CD4-positive, alpha-beta T cell (primary cell): Measurements from ENCODE around the gene MBL2. TPM values are rescaled to one million over a fixed set of nuclear protein-coding genes. Genes with fewer than 3 reads are reported as not detected.

Experiments
- ATAC-seq: fragments of 200-7000 bp; cut with Tn5 transposase; one replicate; pipeline ENCODE4 v1.10.0; 2022; ENCODE audit warnings: mild to moderate bottlenecking; ENCODE audit not compliant: poor library complexity
- CTCF ChIA-PET: fragments of 350-600 bp; sonication (Branson Sonifier 250); formaldehyde crosslinking; loops from one replicate; lab custom pipeline; 2021; ENCODE audit warnings: antibody characterized with exemption, inconsistent platforms; lab: Charles Lee
- POLR2A ChIA-PET: fragments of 350-600 bp; sonication (Branson Sonifier 250); formaldehyde crosslinking; loops from one replicate; lab custom pipeline; 2021; ENCODE audit warnings: antibody characterized with exemption, inconsistent platforms; lab: Charles Lee
- DNase-seq, 14 experiments: peaks; one replicate each; pipeline ENCODE4 v3.0.0-alpha.2; 2013 to 2020; ENCODE audit warnings: mixed read lengths in 2 of 14
- H3K27ac ChIP-seq, 2 donors: one replicate each; pipeline versions ENCODE4 v1.5.1 to v1.7.0; 2013; ENCODE audit warnings: low read length in 2 of 2, low read depth in 1 of 2, mild to moderate bottlenecking in 1 of 2
- H3K27me3 ChIP-seq, 2 experiments: 1 replicate in 1 of 2; 2 replicates in 1 of 2; pipeline versions ENCODE4 v1.6.1 to v1.7.0; 2013; ENCODE audit warnings: low read length in 2 of 2, control low read depth in 1 of 2, mild to moderate bottlenecking in 1 of 2, moderate library complexity in 1 of 2; ENCODE audit not compliant: insufficient read depth in 2 of 2, control insufficient read depth in 1 of 2
- H3K36me3 ChIP-seq: one replicate; pipeline ENCODE4 v1.6.1; 2013; ENCODE audit warnings: low read length, control low read depth; ENCODE audit not compliant: insufficient read depth
- H3K4me1 ChIP-seq: one replicate; pipeline ENCODE4 v1.6.1; 2013; ENCODE audit warnings: low read length, control low read depth; ENCODE audit not compliant: insufficient read depth
- H3K4me3 ChIP-seq: one replicate; pipeline ENCODE4 v1.5.1; 2013; ENCODE audit warnings: mild to moderate bottlenecking, low read length, moderate library complexity
- H3K9me3 ChIP-seq, 2 experiments: 1 replicate in 1 of 2; 2 replicates in 1 of 2; pipeline versions ENCODE4 v1.6.1 to v1.7.0; 2013; ENCODE audit warnings: low read length in 2 of 2, mild to moderate bottlenecking in 2 of 2, control low read depth in 1 of 2, moderate library complexity in 1 of 2; ENCODE audit not compliant: control insufficient read depth in 1 of 2, insufficient read depth in 1 of 2
- H3K27ac Mint-ChIP-seq: one replicate; pipeline ENCODE4 v1.8.0; 2020; ENCODE audit warnings: mixed read lengths
- H3K27me3 Mint-ChIP-seq: one replicate; pipeline ENCODE4 v1.8.0; 2021; ENCODE audit warnings: mixed read lengths
- H3K36me3 Mint-ChIP-seq: one replicate; pipeline ENCODE4 v1.8.0; 2021; ENCODE audit warnings: low read depth, mixed read lengths
- H3K4me1 Mint-ChIP-seq: one replicate; pipeline ENCODE4 v1.8.0; 2021; ENCODE audit warnings: low read depth, mixed read lengths
- H3K4me3 Mint-ChIP-seq: one replicate; pipeline ENCODE4 v1.8.0; 2020; ENCODE audit warnings: mild to moderate bottlenecking, mixed read lengths
- H3K9me3 Mint-ChIP-seq: one replicate; pipeline ENCODE4 v1.8.0; 2020; ENCODE audit warnings: mixed read lengths
- CTCF ChIP-seq: fragments of 200-600 bp; IDR thresholded peaks from one replicate; pipeline ENCODE4 v1.8.0; 2022; ENCODE audit warnings: antibody characterized with exemption, mild to moderate bottlenecking
- intact Hi-C, 2 experiments: fragments of 100-400 bp; cut with DNase I in 1 of 2; cut with micrococcal nuclease in 1 of 2; formaldehyde crosslinking; loops; one replicate each; pipeline versions ENCODE4 v1.15.1 to v1.9.0; 2023 to 2025; cut with DNase I, micrococcal nuclease
- total RNA-seq, 174 experiments: library from RNA in 2 of 174; stranded (reverse) in 2 of 174; gene quantifications; one replicate each; pipeline ENCODE4 v1.2.3 and lab custom pipeline; 2021 to 2026

MBL2 gene
- total RNA-seq, 2 experiments from 2014 or later = not detected

DNA sequence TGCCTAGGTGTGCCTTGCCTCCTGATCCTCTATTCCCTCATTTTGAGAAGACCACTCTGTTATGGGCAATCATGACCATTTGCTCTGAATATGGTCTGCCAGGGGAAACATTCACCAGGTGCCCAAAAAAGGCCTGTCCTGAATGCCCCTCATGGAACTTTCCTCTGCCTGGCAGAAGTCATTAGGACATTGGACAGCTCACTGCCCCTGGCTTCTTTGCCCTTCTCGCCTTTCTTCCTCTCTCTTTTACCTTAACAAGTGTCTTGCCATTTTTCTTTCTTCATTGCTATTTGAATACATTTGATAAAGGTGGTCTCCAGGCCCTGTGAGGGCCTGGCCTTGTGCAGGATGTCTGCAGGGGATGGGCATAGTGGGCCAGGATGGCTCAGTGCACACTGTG lies 20.3 kb downstream of the MBL2 start:
- Mint-ChIP-seq H3K36me3 (no peaks in the 10 kb centered on the region), H3K4me3 (no peak overlapping the region), H3K9me3 (peaks cover 2% of the 10 kb centered on the region), H3K4me1 (no peaks in the 10 kb centered on the region), H3K27me3 (no peaks in the 10 kb centered on the region), H3K27ac (no peak overlapping the region)
- intact Hi-C loops = no loop called here
- no peak overlapping the region for H3K27ac ChIP-seq
- ATAC-seq = no peak
- no peaks in the 10 kb centered on the region for H3K4me1 ChIP-seq
- POLR2A ChIA-PET = no interaction called here
- CTCF ChIA-PET = no interaction called here
- no peaks in the 10 kb centered on the region for H3K27me3 ChIP-seq
- no peak overlapping the region for H3K4me3 ChIP-seq
- no peak for TF ChIP-seq CTCF
- H3K9me3 ChIP-seq = peaks cover 0 to 15% of the 10 kb centered on the region in 2 experiments
- no peaks in the 10 kb centered on the region for H3K36me3 ChIP-seq
- DNase-seq = no peak

DNA sequence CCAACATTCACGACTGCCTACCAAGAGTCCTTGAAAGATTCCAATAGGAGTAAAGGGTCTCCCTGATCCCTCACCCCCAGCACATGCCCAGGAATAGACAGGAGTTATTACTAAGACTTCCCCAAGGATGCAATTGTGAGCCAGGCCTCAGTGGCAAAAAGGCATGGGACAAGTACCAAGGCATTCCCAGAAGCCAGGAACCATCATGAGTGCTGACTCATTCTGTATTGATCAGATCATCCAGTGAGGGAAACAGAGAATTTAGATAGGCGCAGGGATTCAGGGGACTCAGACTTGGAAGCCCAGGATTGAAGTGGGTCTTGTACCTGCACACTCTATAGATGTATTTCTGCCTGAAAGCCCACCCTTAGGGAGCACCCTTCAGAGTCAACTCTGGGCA lies 21.2 kb downstream of the MBL2 start:
- POLR2A ChIA-PET = no interaction called here
- CTCF ChIA-PET = no interaction called here

GRCh38 chr10:52750629-52751028 lies 22.0 kb downstream of the MBL2 start:
- H3K4me1 Mint-ChIP-seq = no peaks in the 10 kb centered on the region
- Histone ChIP-seq H3K36me3 (no peaks in the 10 kb centered on the region), H3K4me3 (no peak overlapping the region), H3K27ac (no peak overlapping the region), H3K9me3 (peaks cover 0 to 15% of the 10 kb centered on the region in 2 experiments), H3K4me1 (no peaks in the 10 kb centered on the region), H3K27me3 (no peaks in the 10 kb centered on the region)
- peaks cover 2% of the 10 kb centered on the region for H3K9me3 Mint-ChIP-seq
- no peaks in the 10 kb centered on the region for H3K27me3 Mint-ChIP-seq
- ATAC-seq = no peak
- TF ChIP-seq CTCF = no peak
- POLR2A ChIA-PET = no interaction called here
- no peak for DNase-seq
- H3K27ac Mint-ChIP-seq = no peak overlapping the region
- CTCF ChIA-PET = no interaction called here
- H3K4me3 Mint-ChIP-seq = no peak overlapping the region
- H3K36me3 Mint-ChIP-seq = no peaks in the 10 kb centered on the region
- intact Hi-C loops = no loop called here

More for the DNA sequence above, 21.2 kb downstream of the MBL2 start:
- Histone ChIP-seq H3K27ac (no peak overlapping the region), H3K4me1 (no peaks in the 10 kb centered on the region), H3K4me3 (no peak overlapping the region), H3K36me3 (no peaks in the 10 kb centered on the region), H3K9me3 (peaks cover 0 to 15% of the 10 kb centered on the region in 2 experiments), H3K27me3 (no peaks in the 10 kb centered on the region)
- H3K4me1 Mint-ChIP-seq = no peaks in the 10 kb centered on the region
- H3K27ac Mint-ChIP-seq = no peak overlapping the region
- H3K27me3 Mint-ChIP-seq = no peaks in the 10 kb centered on the region
- H3K9me3 Mint-ChIP-seq = peaks cover 2% of the 10 kb centered on the region
- no peak for DNase-seq
- ATAC-seq = no peak
- H3K36me3 Mint-ChIP-seq = no peaks in the 10 kb centered on the region
- intact Hi-C loops = no loop called here
- no peak overlapping the region for H3K4me3 Mint-ChIP-seq
- no peak for TF ChIP-seq CTCF
